IMR-90 (cell line): ENCODE data around the gene RBBP8. TPM values are rescaled to one million over a fixed set of nuclear protein-coding genes. Genes with fewer than 3 reads are reported as not detected.

Experiments
- ATAC-seq: fragments of 200-7000 bp; cut with Tn5 transposase; 2 replicates; pipeline ENCODE4 v1.9.1; 2020; ENCODE audit warnings: low read depth, mild to moderate bottlenecking, moderate library complexity
- BruUV-seq: library from RNA; stranded (reverse); fragments of 400-500 nt; replicated peaks from 2 replicates; lab custom pipeline; 2021; lab: Mats Ljungman, UMichigan
- CTCF ChIA-PET: fragments of 300-600 bp; formaldehyde crosslinking; extraction: SDS; loops from one replicate; lab custom pipeline; 2021; ENCODE audit warnings: antibody characterized with exemption; lab: Yijun Ruan, JAX
- POLR2A ChIA-PET: fragments of 300-600 bp; sonication (Branson Sonifier 250); formaldehyde crosslinking; loops from one replicate; lab custom pipeline; 2022; ENCODE audit warnings: antibody characterized with exemption; ENCODE audit not compliant: unreplicated experiment; lab: Charles Lee
- DNase-seq: peaks from one replicate; pipeline ENCODE4 v3.0.0; 2013
- H2AFZ ChIP-seq: replicated peaks from 2 replicates; pipeline ENCODE3; 2013; ENCODE audit warnings: low read length, mild to moderate bottlenecking; ENCODE audit not compliant: poor library complexity
- H2AK5ac ChIP-seq: 2 replicates; pipeline ENCODE4 v1.6.1; 2013; ENCODE audit warnings: low read depth, low read length, inconsistent platforms
- H2AK9ac ChIP-seq: replicated peaks from 2 replicates; pipeline ENCODE3; 2013; ENCODE audit warnings: mild to moderate bottlenecking, low read depth, low read length, moderate library complexity; ENCODE audit not compliant: poor library complexity
- H2BK120ac ChIP-seq: 2 replicates; pipeline ENCODE4 v1.6.1; 2013; ENCODE audit warnings: low read depth, low read length, inconsistent platforms
- H2BK15ac ChIP-seq: 3 replicates; pipeline ENCODE4 v1.6.1; 2013; ENCODE audit warnings: low read depth, low read length, inconsistent platforms
- H2BK20ac ChIP-seq: 2 replicates; pipeline ENCODE4 v1.6.1; 2013; ENCODE audit warnings: low read depth, mild to moderate bottlenecking, inconsistent platforms, low read length, moderate library complexity
- H2BK5ac ChIP-seq: 2 replicates; pipeline ENCODE4 v1.6.1; 2013; ENCODE audit warnings: mild to moderate bottlenecking, low read depth, low read length, inconsistent platforms; ENCODE audit not compliant: poor library complexity, severe bottlenecking
- H3K14ac ChIP-seq: replicated peaks from 2 replicates; pipeline ENCODE4 v1.6.1; 2013; ENCODE audit warnings: low read depth, low read length, inconsistent platforms
- H3K18ac ChIP-seq: 2 replicates; pipeline ENCODE4 v1.6.1; 2013; ENCODE audit warnings: low read depth, low read length, control low read depth
- H3K23ac ChIP-seq: 2 replicates; pipeline ENCODE4 v1.6.1; 2013; ENCODE audit warnings: low read depth, low read length, inconsistent platforms
- H3K27ac ChIP-seq: 2 replicates; pipeline ENCODE4 v1.5.1; 2013; ENCODE audit warnings: mild to moderate bottlenecking, control low read depth, low read length; ENCODE audit not compliant: insufficient read depth
- H3K27me3 ChIP-seq: 2 replicates; pipeline ENCODE4 v1.6.1; 2013; ENCODE audit warnings: low read length; ENCODE audit not compliant: control insufficient read depth, insufficient read depth
- H3K36me3 ChIP-seq: 2 replicates; pipeline ENCODE4 v1.6.1; 2013; ENCODE audit warnings: low read length, mixed read lengths; ENCODE audit not compliant: control insufficient read depth, insufficient read depth
- H3K4ac ChIP-seq: 2 replicates; pipeline ENCODE4 v1.6.1; 2013; ENCODE audit warnings: low read depth, low read length, inconsistent platforms
- H3K4me1 ChIP-seq: 2 replicates; pipeline ENCODE4 v1.6.1; 2013; ENCODE audit warnings: low read length, mixed read lengths; ENCODE audit not compliant: control insufficient read depth, insufficient read depth
- H3K4me2 ChIP-seq: 2 replicates; pipeline ENCODE4 v1.6.1; 2013; ENCODE audit warnings: low read depth, mild to moderate bottlenecking, control low read depth, low read length, moderate library complexity
- H3K4me3 ChIP-seq: 2 replicates; pipeline ENCODE4 v1.5.1; 2013; ENCODE audit warnings: low read depth, mild to moderate bottlenecking, control low read depth, low read length, moderate library complexity; ENCODE audit not compliant: insufficient read depth
- H3K56ac ChIP-seq: 2 replicates; pipeline ENCODE4 v1.6.1; 2013; ENCODE audit warnings: low read length, inconsistent platforms; ENCODE audit not compliant: insufficient read depth; ENCODE audit errors: extremely low read depth
- H3K79me1 ChIP-seq, 2 experiments: 2 replicates each; pipeline ENCODE4 v1.6.1; 2013; ENCODE audit warnings: low read length in 2 of 2, inconsistent platforms in 1 of 2, low read depth in 1 of 2
- H3K9ac ChIP-seq: 2 replicates; pipeline ENCODE4 v1.6.1; 2013; ENCODE audit warnings: low read depth, low read length, control low read depth
- H3K9me1 ChIP-seq: 2 replicates; pipeline ENCODE4 v1.6.1; 2013; ENCODE audit warnings: low read length, inconsistent platforms; ENCODE audit not compliant: insufficient read depth
- H3K9me3 ChIP-seq: 2 replicates; pipeline ENCODE4 v1.6.1; 2013; ENCODE audit warnings: low read length; ENCODE audit not compliant: control insufficient read depth, insufficient read depth
- H4K20me1 ChIP-seq: 2 replicates; pipeline ENCODE4 v1.6.1; 2013; ENCODE audit warnings: low read length, inconsistent platforms; ENCODE audit not compliant: insufficient read depth
- H4K5ac ChIP-seq: 2 replicates; pipeline ENCODE4 v1.6.1; 2013; ENCODE audit warnings: mild to moderate bottlenecking, low read depth, low read length, control low read depth
- H4K8ac ChIP-seq, 2 experiments: 2 replicates each; pipeline ENCODE4 v1.6.1; 2013; ENCODE audit warnings: low read depth in 2 of 2, low read length in 2 of 2, control low read depth in 1 of 2, inconsistent platforms in 1 of 2
- H4K91ac ChIP-seq: 2 replicates; pipeline ENCODE4 v1.6.1; 2013; ENCODE audit warnings: low read depth, low read length, inconsistent platforms; ENCODE audit not compliant: insufficient read depth
- BHLHE40 ChIP-seq: fragments of 150-350 bp; IDR thresholded peaks from 2 replicates; pipeline ENCODE4 v1.6.1; 2016; ENCODE audit warnings: mild to moderate bottlenecking, low read depth, low read length
- CEBPB ChIP-seq: IDR thresholded peaks from 2 replicates; pipeline ENCODE4 v1.6.1; 2012; ENCODE audit warnings: low read depth, low read length, improper control_type of control experiment
- FOS ChIP-seq: fragments of 150-350 bp; IDR thresholded peaks from 2 replicates; pipeline ENCODE4 v1.6.1; 2016; ENCODE audit warnings: low read depth, low read length
- MAFK ChIP-seq: IDR thresholded peaks from 2 replicates; pipeline ENCODE4 v1.6.1; 2012; ENCODE audit warnings: low read depth, low read length, improper control_type of control experiment
- MAZ ChIP-seq: IDR thresholded peaks from 2 replicates; pipeline ENCODE4 v1.6.1; 2012; ENCODE audit warnings: low read depth, mild to moderate bottlenecking, low read length, improper control_type of control experiment, moderate library complexity, borderline replicate concordance
- MXI1 ChIP-seq: IDR thresholded peaks from 2 replicates; pipeline ENCODE4 v1.6.1; 2012; ENCODE audit warnings: low read depth, mild to moderate bottlenecking, low read length, moderate library complexity, borderline replicate concordance
- POLR2A ChIP-seq: IDR thresholded peaks from 2 replicates; pipeline ENCODE4 v1.6.1; 2012; ENCODE audit warnings: mild to moderate bottlenecking, low read depth, low read length
- RAD21 ChIP-seq: IDR thresholded peaks from 2 replicates; pipeline ENCODE4 v1.6.1; 2012; ENCODE audit warnings: low read length, improper control_type of control experiment
- RCOR1 ChIP-seq: IDR thresholded peaks from 2 replicates; pipeline ENCODE4 v1.6.1; 2012; ENCODE audit warnings: mild to moderate bottlenecking, low read length, improper control_type of control experiment; ENCODE audit not compliant: insufficient replicate concordance
- RFX5 ChIP-seq: IDR thresholded peaks from 2 replicates; pipeline ENCODE4 v1.8.0; 2012; ENCODE audit warnings: low read depth, mild to moderate bottlenecking, low read length, moderate library complexity
- SMC3 ChIP-seq: fragments of 150-350 bp; IDR thresholded peaks from 2 replicates; pipeline ENCODE4 v1.6.1; 2016; ENCODE audit warnings: low read depth, mild to moderate bottlenecking, antibody characterized with exemption, low read length, moderate library complexity
- WGBS, 2 experiments: methylation state at CpG; one replicate each; pipeline versions ENCODE4 v1.1.5 to v1.1.7; 2013; ENCODE audit warnings: missing lambda C conversion rate in 2 of 2; ENCODE audit not compliant: insufficient read length in 1 of 2; ENCODE audit errors: extremely low coverage in 2 of 2; 5-methylcytosine and 5-hydroxymethylcytosine counted together
- dilution Hi-C: fragments of 300-500 bp; cut with HindIII; formaldehyde crosslinking; loops from one replicate; pipeline ENCODE4 v1.14.3; 2018; ENCODE audit warnings: low sequenced_read_pairs; ENCODE audit not compliant: unreplicated experiment
- in situ Hi-C: fragments of 300-500 bp; cut with MboI; formaldehyde crosslinking; loops from 3 replicates; pipeline ENCODE4 v1.14.3; 2019; ENCODE audit warnings: low sequenced_read_pairs, inconsistent platforms, mixed read lengths
- intact Hi-C: fragments of 100-400 bp; cut with micrococcal nuclease; formaldehyde crosslinking; loops from 2 replicates; pipeline ENCODE4 v1.10.0; 2022
- polyA plus RNA-seq, 3 experiments: library from polyadenylated mRNA; depleted of rRNA; stranded (reverse); fragments of >200 nt; gene quantifications; 2 replicates each; pipeline ENCODE4 v1.2.3, GENCODE V29; 2012; ENCODE audit warnings: low replicate concordance in 1 of 3
- total RNA-seq: library from RNA; depleted of rRNA; stranded (reverse); fragments of >200 nt; gene quantifications from 2 replicates; pipeline ENCODE4 v1.2.3, GENCODE V29; 2012
- TF ChIP-seq, protein P1 (sequence below): fragments of 150-350 bp; IDR thresholded peaks from 2 replicates; pipeline ENCODE4 v1.6.1; 2016; ENCODE audit warnings: low read depth, mild to moderate bottlenecking, low read length, moderate library complexity, borderline replicate concordance
- TF ChIP-seq, protein P2 (sequence below): conservative IDR thresholded peaks from 2 replicates; pipeline ENCODE4 v1.5.1; 2012; ENCODE audit warnings: mild to moderate bottlenecking, low read depth, low read length, improper control_type of control experiment
- TF ChIP-seq, protein P3 (sequence below): fragments of 150-350 bp; IDR thresholded peaks from 2 replicates; pipeline ENCODE4 v1.6.1; 2017; ENCODE audit warnings: mild to moderate bottlenecking, antibody characterized with exemption, low read length, low read depth

RBBP8 gene
- total and polyA plus RNA-seq, 2 of the 4 experiments (the other 2 are of a cell fraction) = 12.0 to 21.1 TPM

DNA sequence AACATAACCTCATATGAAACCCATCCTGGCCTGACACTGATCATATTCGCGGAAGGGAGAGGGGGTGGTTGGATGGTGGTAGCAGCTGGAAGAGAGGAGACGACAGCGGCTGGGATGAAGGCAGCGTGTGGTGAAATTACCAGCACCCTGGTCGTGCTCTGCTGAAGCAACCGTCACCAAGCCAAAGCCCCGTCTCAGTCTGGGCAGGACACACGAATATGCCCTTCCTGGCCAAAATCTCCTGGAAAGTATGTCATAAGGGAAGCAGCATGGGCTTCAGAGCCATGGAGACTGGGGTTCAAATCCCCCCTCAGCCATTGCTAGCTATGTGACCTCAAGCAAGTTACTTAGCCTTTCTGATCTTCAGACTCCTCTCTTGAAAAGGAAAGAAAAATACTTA is 139.0 kb downstream of the RBBP8 start:
- ChIA-PET CTCF (no interaction called here), POLR2A (no interaction called here)
- TF ChIP-seq RAD21 (no peak), FOS (no peak), RCOR1 (no peak), CEBPB (no peak), BHLHE40 (no peak), MXI1 (no peak), SMC3 (no peak), MAFK (no peak), MAZ (no peak), RFX5 (no peak), POLR2A (no peak)
- TF ChIP-seq, protein P1, sequence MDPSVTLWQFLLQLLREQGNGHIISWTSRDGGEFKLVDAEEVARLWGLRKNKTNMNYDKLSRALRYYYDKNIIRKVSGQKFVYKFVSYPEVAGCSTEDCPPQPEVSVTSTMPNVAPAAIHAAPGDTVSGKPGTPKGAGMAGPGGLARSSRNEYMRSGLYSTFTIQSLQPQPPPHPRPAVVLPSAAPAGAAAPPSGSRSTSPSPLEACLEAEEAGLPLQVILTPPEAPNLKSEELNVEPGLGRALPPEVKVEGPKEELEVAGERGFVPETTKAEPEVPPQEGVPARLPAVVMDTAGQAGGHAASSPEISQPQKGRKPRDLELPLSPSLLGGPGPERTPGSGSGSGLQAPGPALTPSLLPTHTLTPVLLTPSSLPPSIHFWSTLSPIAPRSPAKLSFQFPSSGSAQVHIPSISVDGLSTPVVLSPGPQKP = no peak
- TF ChIP-seq, protein P2, sequence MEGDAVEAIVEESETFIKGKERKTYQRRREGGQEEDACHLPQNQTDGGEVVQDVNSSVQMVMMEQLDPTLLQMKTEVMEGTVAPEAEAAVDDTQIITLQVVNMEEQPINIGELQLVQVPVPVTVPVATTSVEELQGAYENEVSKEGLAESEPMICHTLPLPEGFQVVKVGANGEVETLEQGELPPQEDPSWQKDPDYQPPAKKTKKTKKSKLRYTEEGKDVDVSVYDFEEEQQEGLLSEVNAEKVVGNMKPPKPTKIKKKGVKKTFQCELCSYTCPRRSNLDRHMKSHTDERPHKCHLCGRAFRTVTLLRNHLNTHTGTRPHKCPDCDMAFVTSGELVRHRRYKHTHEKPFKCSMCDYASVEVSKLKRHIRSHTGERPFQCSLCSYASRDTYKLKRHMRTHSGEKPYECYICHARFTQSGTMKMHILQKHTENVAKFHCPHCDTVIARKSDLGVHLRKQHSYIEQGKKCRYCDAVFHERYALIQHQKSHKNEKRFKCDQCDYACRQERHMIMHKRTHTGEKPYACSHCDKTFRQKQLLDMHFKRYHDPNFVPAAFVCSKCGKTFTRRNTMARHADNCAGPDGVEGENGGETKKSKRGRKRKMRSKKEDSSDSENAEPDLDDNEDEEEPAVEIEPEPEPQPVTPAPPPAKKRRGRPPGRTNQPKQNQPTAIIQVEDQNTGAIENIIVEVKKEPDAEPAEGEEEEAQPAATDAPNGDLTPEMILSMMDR = no peak
- TF ChIP-seq, protein P3, sequence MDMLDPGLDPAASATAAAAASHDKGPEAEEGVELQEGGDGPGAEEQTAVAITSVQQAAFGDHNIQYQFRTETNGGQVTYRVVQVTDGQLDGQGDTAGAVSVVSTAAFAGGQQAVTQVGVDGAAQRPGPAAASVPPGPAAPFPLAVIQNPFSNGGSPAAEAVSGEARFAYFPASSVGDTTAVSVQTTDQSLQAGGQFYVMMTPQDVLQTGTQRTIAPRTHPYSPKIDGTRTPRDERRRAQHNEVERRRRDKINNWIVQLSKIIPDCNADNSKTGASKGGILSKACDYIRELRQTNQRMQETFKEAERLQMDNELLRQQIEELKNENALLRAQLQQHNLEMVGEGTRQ = no peak
- Histone ChIP-seq H2BK20ac (peak overlapping the region; percentile 62), H3K18ac (no peak overlapping the region), H2AFZ (peak overlapping the region; percentile 40), H4K8ac (0 out of 4 replicates have a peak overlapping the region, but pooled peaks of 1 of the 2 experiments have one; percentile 90), H3K23ac (no peak overlapping the region), H4K91ac (no peak overlapping the region), H3K9me3 (no peaks in the 10 kb centered on the region), H2AK9ac (no peak overlapping the region), H3K36me3 (no peaks in the 10 kb centered on the region), H4K20me1 (no peaks in the 10 kb centered on the region), H2BK5ac (no peak overlapping the region), H3K79me1 (no peaks in the 10 kb centered on the region), H3K4ac (peak overlapping the region; percentile 21; the same call in 1 of the 2 replicates), H3K4me3 (no peak overlapping the region), H3K9me1 (peaks cover 14% of the 10 kb centered on the region), H3K9ac (no peak overlapping the region), H2BK120ac (no peak overlapping the region), H3K56ac (no peak overlapping the region), H3K14ac (no peak overlapping the region), H3K4me2 (no peak overlapping the region), H2AK5ac (no peak overlapping the region; the same call in 1 of the 2 replicates), H3K4me1 (peaks cover 2% of the 10 kb centered on the region; the same call in 1 of the 2 replicates), H4K5ac (no peak overlapping the region), H3K27ac (no peak overlapping the region), H2BK15ac (no peak overlapping the region), H3K27me3 (no peaks in the 10 kb centered on the region)
- 86% methylated on average over 7 of the region's 9 CpGs; no CpG with 5 or more reads in 1 of the 2 experiments for WGBS, 2 experiments
- dilution Hi-C loops (no loop called here), in situ Hi-C loops (no loop called here), intact Hi-C loops (no loop called here)
- DNase-seq (no peak), ATAC-seq (no peak)
- no TSS peak for BruUV-seq
